Mesenchymal stem cell (in vitro differentiated cells and primary cell): ENCODE measurements around the gene OR2T27.

Source experiments
- DNase-seq: peaks from one replicate; pipeline ENCODE4 v3.0.0-alpha.2; 2013
- H2AFZ ChIP-seq: one replicate; pipeline ENCODE4 v1.6.1; 2013; ENCODE audit warnings: low read depth, mild to moderate bottlenecking, control low read depth, inconsistent platforms, low read length, moderate library complexity
- H2AK5ac ChIP-seq: 2 replicates; pipeline ENCODE4 v1.6.1; 2013; ENCODE audit warnings: low read length, moderate library complexity, mild to moderate bottlenecking, inconsistent platforms; ENCODE audit not compliant: severe bottlenecking
- H2BK120ac ChIP-seq: one replicate; pipeline ENCODE4 v1.6.1; 2013; ENCODE audit warnings: low read depth, mild to moderate bottlenecking, inconsistent platforms, low read length, moderate library complexity
- H2BK12ac ChIP-seq, 2 experiments: one replicate each; pipeline ENCODE4 v1.6.1; 2013; ENCODE audit warnings: inconsistent platforms in 2 of 2, low read length in 2 of 2, mild to moderate bottlenecking in 2 of 2, moderate library complexity in 2 of 2, control low read depth in 1 of 2
- H2BK15ac ChIP-seq: one replicate; pipeline ENCODE4 v1.6.1; 2013; ENCODE audit warnings: mild to moderate bottlenecking, low read depth, inconsistent platforms; ENCODE audit not compliant: poor library complexity, severe bottlenecking
- H2BK5ac ChIP-seq: 2 replicates; pipeline ENCODE4 v1.6.1; 2013; ENCODE audit warnings: low read depth, mild to moderate bottlenecking, low read length, control low read depth, inconsistent platforms; ENCODE audit not compliant: poor library complexity, severe bottlenecking
- H3K14ac ChIP-seq, 2 experiments: one replicate each; pipeline ENCODE4 v1.6.1; 2013; ENCODE audit warnings: inconsistent platforms in 2 of 2, low read length in 2 of 2, control low read depth in 1 of 2, mild to moderate bottlenecking in 1 of 2, moderate library complexity in 1 of 2
- H3K18ac ChIP-seq, 2 experiments: one replicate each; pipeline ENCODE4 v1.6.1; 2013; ENCODE audit warnings: inconsistent platforms in 2 of 2, low read length in 2 of 2, control low read depth in 1 of 2, low read depth in 1 of 2, mild to moderate bottlenecking in 1 of 2
- H3K23ac ChIP-seq, 2 experiments: one replicate each; pipeline ENCODE4 v1.6.1; 2013; ENCODE audit warnings: inconsistent platforms in 2 of 2, low read length in 2 of 2, mild to moderate bottlenecking in 2 of 2, moderate library complexity in 2 of 2, control low read depth in 1 of 2
- H3K27ac ChIP-seq: 2 replicates; pipeline ENCODE4 v1.5.1; 2013; ENCODE audit warnings: mild to moderate bottlenecking, moderate library complexity, low read length, control low read depth, inconsistent platforms; ENCODE audit not compliant: poor library complexity, severe bottlenecking
- H3K27me3 ChIP-seq, 2 experiments: 2 replicates each; pipeline versions ENCODE4 v1.6.1 to v1.7.0; 2013; ENCODE audit warnings: low read length in 2 of 2, mild to moderate bottlenecking in 2 of 2, moderate library complexity in 2 of 2, control low read depth in 1 of 2, inconsistent platforms in 1 of 2; ENCODE audit not compliant: control insufficient read depth in 1 of 2, insufficient read depth in 1 of 2
- H3K36me3 ChIP-seq, 2 experiments: 2 replicates each; pipeline versions ENCODE4 v1.6.1 to v1.7.0; 2013; ENCODE audit warnings: low read length in 2 of 2, control low read depth in 1 of 2, inconsistent platforms in 1 of 2, low read depth in 1 of 2, mild to moderate bottlenecking in 1 of 2; ENCODE audit not compliant: insufficient read depth in 2 of 2, control insufficient read depth in 1 of 2
- H3K4ac ChIP-seq, 2 experiments: one replicate each; pipeline ENCODE4 v1.6.1; 2013; ENCODE audit warnings: inconsistent platforms in 2 of 2, low read length in 2 of 2, mild to moderate bottlenecking in 2 of 2, moderate library complexity in 2 of 2, control low read depth in 1 of 2, low read depth in 1 of 2
- H3K4me1 ChIP-seq: 2 replicates; pipeline ENCODE4 v1.6.1; 2013; ENCODE audit warnings: low read depth, low read length, control low read depth; ENCODE audit not compliant: control insufficient read depth, insufficient read depth
- H3K4me2 ChIP-seq: 2 replicates; pipeline ENCODE4 v1.6.1; 2013; ENCODE audit warnings: low read length, mild to moderate bottlenecking, inconsistent platforms; ENCODE audit not compliant: poor library complexity, severe bottlenecking
- H3K4me3 ChIP-seq, 2 experiments: 2 replicates each; pipeline versions ENCODE4 v1.5.1 to v1.7.0; 2013; ENCODE audit warnings: low read length in 2 of 2, mild to moderate bottlenecking in 2 of 2, control low read depth in 1 of 2, low read depth in 1 of 2; ENCODE audit not compliant: insufficient read depth in 1 of 2
- H3K79me1 ChIP-seq: replicated peaks from 2 replicates; pipeline ENCODE4 v1.6.1; 2013; ENCODE audit warnings: mild to moderate bottlenecking, control low read depth, low read length, inconsistent platforms; ENCODE audit not compliant: poor library complexity, severe bottlenecking
- H3K9ac ChIP-seq: 2 replicates; pipeline ENCODE4 v1.7.0; 2013; ENCODE audit warnings: mild to moderate bottlenecking, low read length, moderate library complexity
- H3K9me3 ChIP-seq: 2 replicates; pipeline ENCODE4 v1.7.0; 2013; ENCODE audit warnings: mild to moderate bottlenecking, low read length; ENCODE audit not compliant: control insufficient read depth
- H4K8ac ChIP-seq: one replicate; pipeline ENCODE4 v1.6.1; 2013; ENCODE audit warnings: inconsistent platforms, mild to moderate bottlenecking, low read length, moderate library complexity
- H4K91ac ChIP-seq: one replicate; pipeline ENCODE4 v1.6.1; 2013; ENCODE audit warnings: mild to moderate bottlenecking, low read length, inconsistent platforms
- WGBS: methylation state at CpG from one replicate; pipeline ENCODE4 v1.1.7; 2013; ENCODE audit warnings: mixed read lengths; 5-methylcytosine and 5-hydroxymethylcytosine counted together

Gene OR2T27

DNA sequence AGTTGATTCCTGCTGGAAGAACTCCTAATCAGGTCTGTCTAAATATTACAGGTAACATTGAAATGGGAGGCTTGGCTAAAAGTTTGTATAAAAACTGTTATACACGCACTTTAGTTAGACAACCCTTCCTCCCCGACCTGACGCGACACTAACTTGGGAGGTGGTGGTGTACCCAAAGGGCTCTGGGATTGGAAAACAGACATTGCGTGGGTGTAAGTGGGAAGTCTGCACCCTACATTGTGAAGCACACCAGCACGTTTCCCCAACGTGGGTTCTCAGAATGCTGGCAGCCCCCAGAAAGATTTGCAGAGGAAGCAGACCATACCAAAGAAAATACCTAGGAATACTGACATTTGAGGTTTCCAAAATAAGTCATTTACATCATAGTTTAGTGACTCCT is 37.2 kb downstream of the OR2T27 start:
- Histone ChIP-seq H3K36me3 (no peaks in the 10 kb centered on the region), H3K79me1 (no peaks in the 10 kb centered on the region), H2BK120ac (no peak overlapping the region), H3K4me1 (no peaks in the 10 kb centered on the region), H2BK5ac (no peak overlapping the region), H3K27me3 (no peaks in the 10 kb centered on the region), H3K9me3 (no peaks in the 10 kb centered on the region), H3K27ac (no peak overlapping the region), H3K4me3 (no peak overlapping the region), H2AK5ac (no peak overlapping the region), H2BK15ac (no peak overlapping the region), H3K9ac (no peak overlapping the region), H3K23ac (no peak overlapping the region), H4K91ac (no peak overlapping the region), H3K14ac (no peak overlapping the region), H2BK12ac (no peak overlapping the region), H2AFZ (no peak overlapping the region), H3K4ac (no peak overlapping the region), H3K18ac (no peak overlapping the region), H4K8ac (no peak overlapping the region), H3K4me2 (no peak overlapping the region)
- 72% methylated on average over 7 of the region's 7 CpGs for WGBS
- no peak for DNase-seq

DNA sequence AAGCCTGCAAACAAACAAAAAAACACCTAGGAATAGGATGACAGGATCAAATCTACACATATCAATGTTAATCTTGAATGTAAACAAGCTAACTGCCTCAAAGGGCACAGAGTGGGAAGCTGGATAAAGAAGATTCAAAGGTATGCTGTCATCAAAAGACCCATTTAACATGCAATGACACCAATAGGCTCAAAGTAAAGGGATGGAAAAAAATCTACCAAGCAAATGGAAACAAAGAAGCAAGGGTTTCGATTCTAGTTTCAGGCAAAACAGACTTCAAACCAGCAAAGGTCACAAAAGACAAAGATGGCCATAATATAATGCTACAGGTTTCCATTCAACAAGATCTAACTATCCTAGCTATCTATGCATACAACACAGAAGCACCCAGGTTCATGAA is 41.6 kb downstream of the OR2T27 start:
- H3K4me3 ChIP-seq, result no peak overlapping the region
- H2BK15ac ChIP-seq, result no peak overlapping the region

DNA sequence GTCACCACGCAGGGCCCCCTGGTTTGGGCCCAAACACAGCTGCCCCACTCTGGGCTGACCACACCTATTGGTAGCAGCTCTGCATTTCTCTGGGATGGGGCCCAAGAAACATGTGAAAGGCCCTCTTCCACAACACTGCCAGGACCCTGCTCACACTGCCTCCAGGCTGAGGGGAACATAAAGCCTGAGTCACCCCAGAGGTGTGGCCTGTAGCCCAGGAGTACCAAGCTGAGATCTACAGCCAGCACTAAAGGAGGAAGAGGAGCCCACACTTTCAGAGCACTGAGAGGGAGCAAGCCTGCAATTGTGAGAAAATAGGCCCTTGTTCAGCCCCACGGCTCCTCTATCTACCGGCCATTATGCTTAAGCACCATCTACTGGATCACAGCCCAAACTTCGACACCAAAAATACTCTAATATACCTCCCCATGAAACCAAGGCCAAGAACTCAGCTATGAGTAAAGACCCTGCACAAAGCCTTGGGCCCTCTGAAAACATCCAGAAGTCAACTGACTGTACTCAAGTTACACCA is 43.4 kb downstream of the OR2T27 start:
- no peak overlapping the region for H4K8ac ChIP-seq
- H3K23ac ChIP-seq, result no peak overlapping the region
- H3K14ac ChIP-seq, result no peak overlapping the region
- H2BK5ac ChIP-seq, result no peak overlapping the region
- no peak overlapping the region for H3K4me2 ChIP-seq
- no peak overlapping the region for H2BK120ac ChIP-seq
- H2AFZ ChIP-seq, result no peak overlapping the region
- DNase-seq, result no peak
- no peak overlapping the region for H3K4ac ChIP-seq
- no peak overlapping the region for H2BK12ac ChIP-seq
- no peaks in the 10 kb centered on the region for H3K36me3 ChIP-seq
- no peak overlapping the region for H3K18ac ChIP-seq
- H3K79me1 ChIP-seq, result no peaks in the 10 kb centered on the region
- H3K9ac ChIP-seq, result no peak overlapping the region
- H3K9me3 ChIP-seq, result no peaks in the 10 kb centered on the region
- H3K4me1 ChIP-seq, result no peaks in the 10 kb centered on the region
- H3K4me3 ChIP-seq, result no peak overlapping the region
- H2BK15ac ChIP-seq, result no peak overlapping the region
- no peaks in the 10 kb centered on the region for H3K27me3 ChIP-seq
- 73% methylated on average over 4 of the region's 4 CpGs for WGBS
- H3K27ac ChIP-seq, result no peak overlapping the region
- H2AK5ac ChIP-seq, result no peak overlapping the region
- no peak overlapping the region for H4K91ac ChIP-seq

More for the DNA sequence above, 41.6 kb downstream of the OR2T27 start:
- H2AFZ ChIP-seq, result no peak overlapping the region
- H3K18ac ChIP-seq, result no peak overlapping the region
- no peak overlapping the region for H2AK5ac ChIP-seq
- H3K9me3 ChIP-seq, result no peaks in the 10 kb centered on the region
- no peaks in the 10 kb centered on the region for H3K79me1 ChIP-seq
- no peaks in the 10 kb centered on the region for H3K4me1 ChIP-seq
- no peak overlapping the region for H2BK12ac ChIP-seq
- H3K27me3 ChIP-seq, result no peaks in the 10 kb centered on the region
- no peak overlapping the region for H4K91ac ChIP-seq
- no peak overlapping the region for H3K9ac ChIP-seq
- H4K8ac ChIP-seq, result no peak overlapping the region
- no peak overlapping the region for H3K14ac ChIP-seq
- no peak overlapping the region for H3K4ac ChIP-seq
- no peak overlapping the region for H2BK5ac ChIP-seq
- no peak overlapping the region for H3K23ac ChIP-seq
- no peak overlapping the region for H2BK120ac ChIP-seq
- H3K4me2 ChIP-seq, result no peak overlapping the region
- WGBS, result 24% methylated on average over 1 of the region's 1 CpG
- H3K36me3 ChIP-seq, result no peaks in the 10 kb centered on the region
- no peak overlapping the region for H3K27ac ChIP-seq
- no peak for DNase-seq

DNA sequence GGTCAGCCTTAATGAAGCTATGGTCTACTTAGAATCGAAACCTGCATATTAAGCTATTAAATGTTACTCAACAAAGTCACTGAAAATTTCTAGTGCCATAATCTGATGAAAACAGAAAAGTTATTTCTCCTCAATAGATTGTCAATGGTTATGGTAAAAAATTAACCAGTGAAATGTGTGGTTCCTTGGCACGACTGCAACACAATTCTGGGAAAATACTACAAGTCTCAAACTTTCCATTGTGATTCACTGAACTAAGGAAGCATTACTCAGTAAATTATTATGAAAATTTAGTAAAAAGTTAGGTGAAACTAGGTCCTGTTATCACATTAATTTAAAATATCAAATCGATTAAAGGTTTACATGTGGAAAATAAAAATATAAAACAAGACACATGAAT is 45.0 kb downstream of the OR2T27 start:
- Histone ChIP-seq H2AK5ac (no peak overlapping the region), H2AFZ (no peak overlapping the region), H2BK12ac (no peak overlapping the region), H3K4me3 (no peak overlapping the region), H4K8ac (no peak overlapping the region), H3K18ac (no peak overlapping the region), H3K23ac (no peak overlapping the region), H3K27me3 (no peaks in the 10 kb centered on the region), H2BK120ac (no peak overlapping the region), H3K27ac (no peak overlapping the region), H3K36me3 (no peaks in the 10 kb centered on the region), H3K9ac (no peak overlapping the region), H2BK15ac (no peak overlapping the region), H3K4ac (no peak overlapping the region), H4K91ac (no peak overlapping the region), H3K4me2 (no peak overlapping the region), H3K4me1 (no peaks in the 10 kb centered on the region), H3K9me3 (no peaks in the 10 kb centered on the region), H2BK5ac (no peak overlapping the region), H3K14ac (no peak overlapping the region), H3K79me1 (no peaks in the 10 kb centered on the region)
- WGBS, result 80% methylated on average over 1 of the region's 3 CpGs
- DNase-seq, result no peak
